Glomerular visceral epithelial cell (primary cell): ENCODE data around the gene ACAA2.
"Not testable (repeated sequence)": the region's sequence is repeated elsewhere in the genome, so short reads cannot be mapped to it uniquely, and the experiment has no call there.

ENCODE experiments used
- DNase-seq: peaks from one replicate; pipeline ENCODE4 v3.0.0-alpha.2; 2016; ENCODE audit errors: extremely low spot score

ACAA2 gene

DNA sequence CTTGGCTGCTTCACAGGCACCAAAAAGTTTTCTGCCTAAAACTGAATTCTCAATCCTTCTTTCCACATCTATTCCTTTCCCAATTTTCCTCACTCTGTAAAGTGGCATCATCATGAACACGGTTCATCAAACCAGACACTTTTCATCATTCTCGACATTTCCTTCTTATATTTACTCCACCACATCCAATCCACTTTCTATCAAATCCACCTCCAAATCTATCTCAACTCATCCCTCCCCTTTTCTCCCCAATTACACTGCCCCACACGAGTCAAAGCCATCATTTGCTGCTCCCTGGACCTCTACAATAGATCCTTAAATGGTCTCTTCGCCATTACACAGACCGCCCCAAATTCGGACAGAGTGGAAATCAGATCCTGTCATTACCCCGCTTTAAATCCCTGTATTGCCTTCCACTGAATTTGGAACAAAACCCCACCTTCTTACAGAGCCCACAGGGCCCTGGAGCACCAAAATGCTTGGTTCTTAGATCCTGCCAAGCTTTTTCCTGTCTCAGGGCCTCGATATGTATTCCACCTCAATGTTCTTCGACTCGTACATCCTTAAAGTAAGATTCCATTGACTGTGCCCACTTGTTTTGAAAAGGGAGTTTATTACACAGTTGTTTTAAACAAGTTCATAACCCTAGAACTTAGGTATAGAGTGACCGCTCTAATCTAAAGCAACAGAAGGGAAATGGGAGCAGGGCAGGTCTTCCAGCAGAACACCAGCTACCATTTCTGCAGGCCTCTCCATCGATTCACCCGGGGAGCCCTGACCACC is 856 bp downstream of the ACAA2 start:
- no peak for DNase-seq

DNA sequence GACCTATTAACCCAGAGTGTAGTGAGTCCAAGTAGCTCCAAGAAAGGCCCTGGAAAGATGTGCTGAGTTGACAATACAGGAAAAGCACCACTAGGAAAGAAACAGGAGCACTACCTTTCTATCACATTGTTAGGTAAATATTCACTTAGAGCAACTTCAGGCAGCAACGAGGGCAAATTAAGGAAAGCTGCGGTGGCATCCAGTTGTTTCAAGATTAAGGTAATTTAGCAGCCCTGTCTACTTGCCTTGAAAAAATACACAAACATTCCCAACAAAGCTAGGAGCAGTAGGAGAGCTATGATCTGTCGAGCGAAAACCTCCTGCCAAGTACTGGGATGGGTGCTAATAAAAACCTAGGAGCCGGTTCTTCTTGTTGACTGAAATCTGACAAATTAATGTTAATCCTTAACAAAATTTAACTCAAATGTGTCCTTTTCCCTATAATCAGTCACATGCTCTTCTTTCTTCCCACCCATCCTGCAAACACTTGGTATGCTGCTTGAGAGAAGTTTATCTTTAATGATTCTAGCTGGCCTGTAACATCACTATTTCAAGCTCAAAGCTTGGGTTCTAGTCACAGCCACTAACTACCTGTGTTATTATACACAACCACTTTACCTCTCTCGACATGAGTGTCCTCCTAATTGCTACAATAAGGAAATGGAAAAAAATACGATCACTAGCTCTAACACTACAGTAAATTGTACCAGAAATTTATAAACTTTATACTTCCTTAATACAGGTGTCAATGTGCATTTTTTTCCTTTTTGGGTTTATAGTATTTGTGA is 2.0 kb downstream of the ACAA2 start:
- no peak for DNase-seq

DNA sequence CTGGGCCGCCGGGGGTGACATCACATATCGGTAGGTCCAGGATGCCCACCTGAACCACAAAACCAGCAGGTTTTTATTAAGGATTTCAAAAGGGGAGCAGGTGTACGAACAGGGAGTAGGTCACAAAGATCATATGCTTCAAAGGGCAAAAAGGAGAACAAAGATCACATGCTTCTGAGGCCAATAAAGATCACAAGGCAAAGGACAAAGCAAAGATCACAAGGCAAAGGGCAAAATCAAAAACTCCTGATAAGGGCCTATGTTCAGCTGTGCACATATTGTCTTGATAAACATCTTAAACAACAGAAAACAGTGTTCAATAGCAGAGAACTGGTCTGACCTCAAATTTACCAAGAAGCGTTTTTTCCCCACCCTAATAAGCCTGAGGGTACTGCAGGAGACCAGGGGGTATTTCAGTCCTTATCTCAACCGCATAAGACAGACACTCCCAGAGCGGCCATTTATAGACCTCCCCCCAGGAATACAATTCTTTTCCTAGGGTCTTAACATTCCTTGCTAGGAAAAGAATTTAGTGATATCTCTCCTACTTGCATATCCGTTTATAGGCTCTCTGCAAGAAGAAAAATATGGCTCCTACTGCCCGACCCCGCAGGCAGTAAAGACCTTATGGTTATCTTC is 4.7 kb downstream of the ACAA2 start:
- DNase-seq, result not testable (repeated sequence)

DNA sequence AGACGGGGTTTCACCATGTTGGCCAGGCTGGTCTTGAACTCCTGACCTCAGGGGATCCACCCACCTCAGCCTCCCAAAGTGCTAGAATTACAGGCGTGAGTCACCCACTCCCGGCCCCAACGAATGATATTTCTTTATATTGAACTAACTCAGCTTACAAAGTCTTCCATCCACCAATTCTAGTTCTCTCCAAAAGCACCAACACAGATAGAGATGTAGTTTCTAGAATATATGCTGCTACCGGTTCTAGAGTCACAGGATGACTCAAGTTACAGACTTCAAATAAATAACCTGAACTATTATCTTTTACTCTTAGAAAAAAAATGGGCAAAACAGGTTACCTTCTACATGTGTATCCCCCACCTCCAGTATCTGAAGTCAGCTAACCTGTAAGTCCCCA is 9.2 kb downstream of the ACAA2 start:
- no peak for DNase-seq

DNA sequence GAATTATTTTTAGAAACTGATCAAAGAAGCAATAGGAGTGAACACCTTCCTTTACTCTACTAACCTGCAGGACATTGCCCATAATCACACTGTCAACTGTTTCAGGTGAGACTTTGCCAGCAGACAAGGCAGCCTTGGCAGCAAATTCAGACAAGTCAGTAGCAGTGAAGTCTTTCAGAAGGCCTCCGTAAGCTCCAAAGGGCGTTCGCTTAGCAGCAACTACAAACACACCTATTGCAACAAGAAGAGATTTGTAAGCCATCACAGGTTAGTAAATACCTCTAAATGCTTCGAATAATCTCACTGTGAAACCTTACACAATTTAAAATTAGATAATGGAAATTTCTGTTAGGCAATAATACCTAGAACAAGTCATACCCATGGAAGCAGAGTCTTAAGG is 10.7 kb downstream of the ACAA2 start:
- no peak for DNase-seq

DNA sequence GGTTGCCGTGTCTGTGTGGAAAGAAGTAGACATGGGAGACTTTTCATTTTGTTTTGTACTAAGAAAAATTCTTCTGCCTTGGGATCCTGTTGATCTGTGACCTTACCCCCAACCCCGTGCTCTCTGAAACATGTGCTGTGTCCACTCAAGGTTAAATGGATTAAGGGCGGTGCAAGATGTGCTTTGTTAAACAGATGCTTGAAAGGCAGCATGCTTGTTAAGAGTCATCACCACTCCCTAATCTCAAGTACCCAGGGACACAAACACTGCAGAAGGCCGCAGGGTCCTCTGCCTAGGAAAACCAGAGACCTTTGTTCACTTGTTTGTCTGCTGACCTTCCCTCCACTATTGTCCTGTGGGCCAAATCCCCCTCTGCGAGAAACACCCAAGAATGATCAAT is 12.8 kb downstream of the ACAA2 start:
- DNase-seq, result not testable (repeated sequence)

DNA sequence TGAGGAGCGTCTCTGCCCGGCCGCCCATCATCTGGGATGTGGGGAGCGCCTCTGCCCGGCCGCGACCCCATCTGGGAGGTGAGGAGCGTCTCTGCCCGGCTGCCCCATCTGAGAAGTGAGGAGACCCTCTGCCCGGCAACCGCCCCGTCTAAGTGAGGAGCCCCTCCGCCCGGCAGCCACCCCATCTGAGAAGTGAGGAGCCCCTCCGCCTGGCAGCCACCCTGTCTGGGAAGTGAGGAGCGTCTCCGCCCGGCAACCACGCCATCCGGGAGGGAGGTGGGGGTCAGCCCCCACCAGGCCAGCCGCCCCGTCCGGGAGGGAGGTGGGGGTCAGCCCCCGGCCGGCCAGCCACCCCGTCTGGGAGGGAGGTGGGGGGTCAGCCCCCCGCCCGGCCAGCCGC is 13.5 kb downstream of the ACAA2 start:
- not testable (repeated sequence) for DNase-seq

DNA sequence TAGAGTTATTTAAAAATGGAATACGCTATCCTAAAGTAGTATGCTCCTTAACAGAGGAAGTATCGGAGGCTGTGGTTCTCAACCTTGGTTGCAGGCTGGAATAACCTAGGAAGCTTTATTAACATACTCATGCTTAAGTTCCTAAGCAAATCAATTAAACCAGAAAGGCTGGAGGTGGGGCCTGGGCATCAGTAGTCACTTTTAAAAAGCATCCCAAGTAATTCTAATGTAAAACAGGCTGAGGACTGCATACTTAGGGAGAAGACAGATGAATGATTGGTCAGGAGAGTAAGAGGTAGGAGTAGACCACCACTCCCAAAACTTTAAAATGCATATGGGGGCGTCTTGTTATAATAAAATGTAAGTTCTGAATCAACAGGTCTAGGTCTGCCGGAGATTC is 15.3 kb downstream of the ACAA2 start:
- no peak for DNase-seq

DNA sequence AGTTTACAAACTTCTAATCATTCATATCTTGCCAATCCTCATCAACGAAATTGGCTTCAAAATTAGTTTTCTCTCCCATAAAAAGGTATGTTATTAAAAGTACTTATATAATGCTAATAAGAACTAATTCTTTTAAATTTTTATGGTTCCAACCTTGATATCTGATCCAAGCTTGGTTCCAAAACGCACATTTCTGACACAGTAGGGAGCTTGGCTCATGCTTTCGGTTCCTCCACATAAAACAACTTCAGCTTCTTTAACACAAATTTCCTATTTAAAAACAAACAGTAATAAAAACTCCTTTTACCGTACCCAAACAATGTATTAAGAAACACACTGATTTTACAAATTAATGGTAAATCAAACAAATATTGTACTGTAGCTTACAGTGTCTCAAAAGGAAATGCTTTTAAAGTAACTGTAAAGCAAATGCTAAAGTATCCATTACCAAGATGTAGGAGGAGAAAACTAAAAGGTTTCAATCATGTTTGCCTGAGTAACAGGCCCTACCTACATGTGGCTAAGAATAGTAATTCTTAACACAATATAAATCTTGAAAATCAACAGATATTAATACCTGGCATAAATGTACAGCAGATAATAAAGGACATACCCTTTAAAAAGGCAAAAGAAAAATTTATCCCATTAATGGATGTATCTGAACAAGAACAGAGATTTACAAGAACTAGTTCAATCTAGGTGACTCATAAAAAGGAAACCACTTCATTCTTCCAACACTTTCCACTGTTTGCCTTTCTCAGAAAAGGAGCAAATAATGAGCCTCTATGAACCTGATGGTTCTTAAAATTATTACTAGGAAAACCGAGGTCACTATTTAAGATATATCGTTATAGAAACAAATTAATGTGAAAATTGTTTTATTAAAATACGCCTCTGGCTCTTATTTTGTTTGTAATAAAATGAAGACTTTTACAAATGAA is 17.5 kb downstream of the ACAA2 start:
- DNase-seq, result no peak

DNA sequence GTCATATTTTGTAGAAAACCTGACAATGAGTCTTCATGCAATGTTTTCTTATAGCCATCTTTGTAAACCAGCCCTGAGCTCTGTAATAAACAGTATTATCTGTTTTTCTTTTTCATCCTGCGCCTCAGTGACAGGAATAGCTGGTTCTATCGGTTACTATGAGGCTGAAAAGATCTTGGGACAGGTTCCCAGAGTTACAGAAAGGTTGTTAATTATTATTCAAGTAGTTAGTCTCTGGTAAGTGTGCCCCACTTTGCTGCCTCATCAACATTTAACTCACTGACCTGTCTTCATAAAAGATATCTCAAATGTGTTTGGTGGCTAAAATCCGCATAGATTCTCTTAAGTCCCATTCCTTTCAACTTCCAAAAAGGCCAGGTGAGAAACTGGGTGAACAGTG is 18.6 kb downstream of the ACAA2 start:
- no peak for DNase-seq

DNA sequence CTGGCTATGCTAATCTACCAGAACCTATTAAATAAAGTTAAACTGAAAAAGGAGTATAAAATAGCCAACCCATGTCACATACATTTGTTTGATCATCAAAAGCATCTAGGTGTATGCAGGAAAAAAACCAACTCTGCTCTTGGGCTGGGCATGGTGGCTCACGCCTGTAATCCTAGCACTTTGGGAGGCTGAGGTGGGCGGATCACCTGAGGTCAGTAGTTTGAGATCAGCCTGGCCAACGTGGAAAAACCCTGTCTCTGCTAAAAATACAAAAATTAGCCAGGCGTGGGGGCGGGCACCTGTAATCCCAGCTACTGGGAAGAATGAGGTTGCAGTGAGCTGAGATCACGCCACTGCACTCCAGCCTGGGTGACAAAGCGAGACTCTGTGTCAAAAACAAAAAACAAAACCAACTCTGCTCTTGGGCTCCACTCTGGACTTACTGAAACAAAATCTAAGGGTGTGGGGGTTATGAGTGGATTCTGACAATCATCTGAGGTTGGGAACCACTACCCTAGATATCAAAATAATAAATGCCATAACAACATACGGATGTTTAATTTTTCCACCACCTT is 23.7 kb downstream of the ACAA2 start:
- not testable (repeated sequence) for DNase-seq

DNA sequence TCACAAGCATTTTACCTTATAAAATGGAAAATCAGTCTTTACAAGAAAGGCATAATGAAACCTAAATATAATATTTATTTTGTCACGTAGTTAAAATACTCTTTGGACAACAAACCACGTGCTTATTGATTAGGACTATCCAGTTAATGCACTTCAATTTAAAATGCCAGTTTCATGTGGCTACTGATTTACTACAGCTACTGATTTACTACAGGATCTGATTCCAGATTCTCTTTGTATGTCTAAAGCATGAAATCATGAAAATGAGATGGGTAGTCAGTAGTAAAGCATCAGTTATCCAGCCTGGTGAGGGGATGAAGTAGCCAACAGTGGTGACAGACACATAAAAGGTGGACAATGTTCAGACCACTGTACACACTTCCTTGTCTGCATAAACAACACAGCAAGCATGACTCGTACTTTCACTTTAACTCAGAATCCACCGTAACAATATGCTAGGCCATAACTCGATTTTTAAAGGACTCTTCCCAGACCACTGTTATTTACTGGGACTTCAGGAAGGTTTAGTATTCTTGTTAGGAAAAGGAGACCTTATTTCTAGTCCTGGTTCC is 24.9 kb downstream of the ACAA2 start:
- DNase-seq, result no peak

DNA sequence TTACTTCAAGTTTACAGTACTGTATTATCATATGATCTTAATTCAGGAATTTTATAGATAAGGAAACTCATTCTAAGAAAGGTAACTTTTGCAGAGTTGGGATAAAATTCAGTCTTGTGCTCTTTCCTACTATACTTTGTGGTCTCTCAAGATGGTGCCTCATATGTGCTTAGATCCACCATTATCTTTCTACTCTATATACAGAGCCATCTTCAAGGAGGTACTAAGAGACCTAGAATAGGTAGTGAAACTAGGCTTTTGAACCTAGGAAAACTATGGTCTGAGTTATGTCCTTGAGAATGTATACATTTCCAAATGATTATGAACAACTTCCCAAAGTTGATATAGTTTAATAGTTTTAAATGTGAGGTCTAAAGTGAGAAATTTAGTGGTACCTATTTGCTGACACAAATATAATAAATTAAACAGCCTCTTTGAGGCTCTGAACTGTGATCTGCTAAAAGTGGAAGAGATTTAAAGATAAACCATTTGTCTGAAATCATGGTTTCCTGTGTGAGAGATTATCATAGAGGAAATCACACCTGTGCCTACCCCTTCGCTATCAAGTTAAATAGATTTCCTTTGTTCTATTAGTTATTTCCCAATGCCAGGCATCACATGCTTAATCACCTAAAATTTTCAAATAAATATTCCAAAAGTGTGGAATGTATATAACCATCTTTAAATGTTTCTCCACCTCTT is 27.2 kb downstream of the ACAA2 start:
- no peak for DNase-seq

DNA sequence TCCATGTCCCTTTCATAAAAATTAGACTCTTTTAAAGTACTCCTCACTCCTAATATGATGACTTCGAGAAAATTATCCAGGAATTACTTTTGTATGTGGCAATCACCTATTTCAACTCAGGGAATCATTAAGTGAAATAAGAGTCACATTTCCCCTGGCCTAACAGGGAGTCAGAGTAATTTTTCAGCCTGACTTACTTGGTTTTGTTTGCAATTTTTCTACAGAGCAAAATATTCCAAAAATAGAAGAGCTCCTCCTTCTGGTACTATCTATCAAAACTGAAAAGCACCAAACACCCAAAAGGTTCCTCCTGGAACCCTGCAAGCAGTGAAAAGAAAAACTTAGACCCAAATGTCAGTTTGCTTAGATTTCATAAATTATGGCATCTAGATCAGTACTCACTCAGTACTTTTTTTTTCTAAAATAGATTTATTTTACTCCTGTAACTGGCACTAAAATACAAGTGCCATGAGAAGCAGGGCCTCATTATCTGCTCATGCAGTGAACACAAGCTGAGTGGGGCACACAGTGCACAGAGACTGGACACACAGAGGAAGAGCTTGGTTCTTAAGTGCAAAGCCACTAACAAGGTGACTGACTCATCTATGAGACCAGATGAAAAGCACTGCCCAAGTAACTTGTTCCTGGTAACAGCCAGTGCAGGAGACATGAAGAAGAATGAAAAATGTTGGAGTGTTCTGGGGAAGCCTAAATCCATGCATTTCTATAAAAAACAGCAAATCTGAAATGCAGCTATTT is 28.7 kb downstream of the ACAA2 start:
- DNase-seq, result peak; percentile 9

DNA sequence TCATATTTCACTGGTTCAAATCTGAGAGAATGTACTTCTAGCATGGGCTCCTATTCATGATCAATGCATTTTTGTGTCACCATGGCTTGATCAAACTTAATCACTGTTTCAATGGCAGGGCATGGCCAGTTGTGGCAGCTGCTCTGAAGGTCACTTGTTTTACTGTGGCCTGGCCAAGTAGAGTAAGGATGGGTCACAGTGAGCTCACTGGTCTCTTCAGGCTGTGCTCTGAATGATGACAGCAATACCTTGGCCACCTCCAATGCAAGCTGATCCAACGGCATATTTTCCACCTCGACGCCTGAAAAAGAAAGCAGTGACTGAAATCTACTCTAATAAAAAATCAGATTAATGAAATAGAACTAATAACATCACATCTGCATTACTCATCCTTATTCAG is 29.7 kb downstream of the ACAA2 start:
- not testable (repeated sequence) for DNase-seq

DNA sequence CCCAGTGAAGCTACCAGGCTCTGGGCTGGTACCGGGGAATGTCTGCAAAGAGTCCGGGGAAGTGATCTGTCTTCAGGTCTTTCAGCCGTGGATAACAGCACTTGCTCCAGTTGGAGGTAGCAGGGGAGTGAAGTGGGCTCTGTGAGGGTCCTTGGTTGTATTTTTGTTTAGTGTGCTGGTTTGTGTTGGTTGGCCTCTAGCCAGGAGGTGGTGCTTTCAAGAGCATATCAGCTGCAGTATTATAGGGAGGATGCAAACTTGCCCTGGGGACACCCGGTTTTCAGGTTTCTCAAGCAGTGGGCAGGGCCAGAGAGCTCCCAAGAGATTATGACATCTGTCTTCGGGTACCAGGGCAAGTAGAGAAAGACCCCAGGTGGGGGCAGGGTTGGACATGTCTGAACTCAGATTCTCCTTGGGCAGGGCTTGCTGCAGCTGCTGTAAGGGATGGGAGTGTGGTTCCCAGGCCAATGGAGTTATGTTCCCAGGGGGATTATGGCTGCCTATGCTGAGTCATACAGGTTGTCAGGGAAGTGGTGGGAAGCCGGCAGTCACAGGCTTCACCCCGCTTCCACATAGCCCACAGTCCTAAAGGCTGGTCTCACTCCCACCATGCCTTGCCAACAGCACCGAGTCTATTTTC is 34.4 kb downstream of the ACAA2 start:
- peak; percentile 25 for DNase-seq

DNA sequence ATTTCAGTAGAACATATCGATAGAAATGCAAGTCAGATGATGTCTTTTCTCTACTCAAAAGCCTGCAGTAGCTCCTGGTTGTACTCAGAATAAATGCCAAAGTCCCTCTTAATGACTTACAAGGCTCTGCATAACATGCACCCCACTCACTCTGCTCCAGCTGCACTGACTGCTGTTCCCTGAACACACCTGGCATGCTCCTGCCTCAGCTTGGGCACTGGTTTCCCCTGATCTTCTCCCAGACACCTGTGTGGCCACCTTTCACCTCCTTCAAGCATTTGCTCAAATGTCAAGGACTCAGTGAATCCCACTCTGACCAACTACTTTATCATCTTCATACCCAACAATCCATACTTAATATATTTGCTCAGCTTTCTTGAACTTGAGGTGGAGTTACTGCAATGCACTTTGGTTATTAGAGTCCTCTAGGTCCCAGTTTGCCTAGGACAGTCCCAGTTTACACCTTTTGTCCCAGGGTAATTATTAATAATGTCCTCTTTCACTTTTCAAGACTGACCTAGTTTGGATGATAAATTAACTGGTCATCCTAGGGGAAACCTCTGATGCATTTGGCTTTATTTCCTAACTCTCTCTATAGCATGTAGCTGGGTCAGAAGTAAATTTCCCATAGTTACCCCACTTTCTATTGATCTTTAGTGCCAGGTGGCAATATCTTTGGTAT is 44.1 kb downstream of the ACAA2 start:
- no peak for DNase-seq

DNA sequence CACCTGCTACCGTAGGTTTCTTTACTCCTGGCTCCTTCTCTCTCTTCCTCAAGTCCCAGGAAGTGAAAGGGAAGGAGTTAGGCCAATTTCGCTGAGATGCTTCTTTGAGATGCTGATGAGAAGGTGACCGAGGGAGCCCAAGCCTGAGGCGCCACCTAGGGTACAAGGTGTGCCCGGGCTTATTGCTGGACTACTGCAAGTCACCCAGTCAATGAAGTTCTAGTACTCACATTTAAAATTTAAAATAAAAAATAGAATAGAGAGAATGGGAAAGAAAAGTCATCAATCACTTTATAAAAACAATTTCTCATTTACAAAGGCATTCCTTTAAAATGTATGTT is 45.3 kb downstream of the ACAA2 start:
- DNase-seq, result peak; percentile 61
